ENCODE measurements around the gene CNBD2.
A peak's percentile ranks its signal among the peaks of the same experiment; 100 is the strongest.
"Not testable (repeated sequence)": the region's sequence is repeated elsewhere in the genome, so short reads cannot be mapped to it uniquely, and the experiment has no call there.

The CNBD2 gene

GRCh38 chr20:35975576-35976373 lies 7.4 kb downstream of the CNBD2 start:
- DNase-seq (ENCODE audit: low spot score) = no peak

- no peak for DNase-seq (ENCODE audit: low spot score)
These were observed 9.7 kb downstream of the CNBD2 start for GRCh38 chr20:35978041-35978513.

GRCh38 chr20:35979544-35979943 lies 11.2 kb downstream of the CNBD2 start:
- DNase-seq (ENCODE audit: low spot score) = no peak

GRCh38 chr20:35981969-35982368 lies 13.6 kb downstream of the CNBD2 start:
- no peak for DNase-seq (ENCODE audit: low spot score)

GRCh38 chr20:35984382-35984781 lies 16.0 kb downstream of the CNBD2 start:
- no peak for DNase-seq (ENCODE audit: low spot score)

- no peak for DNase-seq (ENCODE audit: low spot score)
These were observed 17.4 kb downstream of the CNBD2 start for GRCh38 chr20:35985806-35986205.

GRCh38 chr20:35988910-35989463 lies 20.6 kb downstream of the CNBD2 start:
- no peak for DNase-seq (ENCODE audit: low spot score)

- DNase-seq (ENCODE audit: low spot score) = peak; percentile 53
These were observed 22.9 kb downstream of the CNBD2 start for GRCh38 chr20:35991142-35991771.

- peak; percentile 84 for DNase-seq (ENCODE audit: low spot score)
These were observed 24.4 kb downstream of the CNBD2 start for GRCh38 chr20:35992713-35993335.

- DNase-seq (ENCODE audit: low spot score) = peak; percentile 83
These were observed 26.6 kb downstream of the CNBD2 start for GRCh38 chr20:35994994-35995453.

GRCh38 chr20:35996492-35996891 lies 28.1 kb downstream of the CNBD2 start:
- DNase-seq (ENCODE audit: low spot score) = not testable (repeated sequence)

GRCh38 chr20:36001331-36001730 lies 32.9 kb downstream of the CNBD2 start:
- not testable (repeated sequence) for DNase-seq (ENCODE audit: low spot score)

GRCh38 chr20:36002855-36003254 lies 34.5 kb downstream of the CNBD2 start:
- no peak for DNase-seq (ENCODE audit: low spot score)

GRCh38 chr20:36004045-36004444 lies 35.7 kb downstream of the CNBD2 start:
- DNase-seq (ENCODE audit: low spot score) = no peak

GRCh38 chr20:36008461-36009035 lies 40.2 kb downstream of the CNBD2 start:
- DNase-seq (ENCODE audit: low spot score) = no peak

- DNase-seq (ENCODE audit: low spot score) = no peak
These were observed 41.7 kb downstream of the CNBD2 start for GRCh38 chr20:36010076-36010475.

GRCh38 chr20:36010825-36011224 lies 42.4 kb downstream of the CNBD2 start:
- DNase-seq (ENCODE audit: low spot score) = no peak

- DNase-seq (ENCODE audit: low spot score) = no peak
These were observed 47.5 kb downstream of the CNBD2 start for GRCh38 chr20:36015806-36016403.

GRCh38 chr20:36017048-36017951 lies 48.9 kb downstream of the CNBD2 start:
- DNase-seq (ENCODE audit: low spot score) = peak; percentile 43

GRCh38 chr20:36018208-36018988 lies 50.0 kb downstream of the CNBD2 start:
- DNase-seq (ENCODE audit: low spot score) = no peak
